ENCODE data around the gene HCN1. TPM values are rescaled to one million over a fixed set of nuclear protein-coding genes. Genes with fewer than 3 reads are reported as not detected.

HCN1 gene
- total RNA-seq, 2 experiments from 2014 or later, result not detected

DNA sequence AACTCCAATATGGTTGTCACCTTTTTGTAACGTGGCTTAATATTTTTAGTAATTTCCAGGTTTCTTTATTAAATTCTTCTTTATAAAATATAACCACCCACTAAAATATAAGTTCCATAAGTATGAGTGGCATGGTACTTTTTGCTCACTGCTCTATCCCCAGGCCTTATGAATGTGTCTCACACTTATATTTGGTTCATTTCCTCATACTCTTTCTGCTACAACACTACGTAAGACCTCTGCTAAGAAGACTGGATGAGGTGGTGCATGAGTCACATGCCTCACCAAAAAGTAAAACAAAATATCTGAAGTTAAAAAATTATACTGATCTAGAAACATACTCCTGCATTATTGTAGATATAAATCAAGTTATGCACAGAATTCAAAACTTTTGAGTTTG, 400.9 kb downstream of the HCN1 start:
- intact Hi-C loops (cut with micrococcal nuclease), result no loop called here
- Mint-ChIP-seq H3K4me1 (ENCODE audit: low read depth) (no peaks in the 10 kb centered on the region), H3K27me3 (no peaks in the 10 kb centered on the region), H3K27ac (no peak overlapping the region), H3K36me3 (no peaks in the 10 kb centered on the region), H3K4me3 (no peak overlapping the region), H3K9me3 (peaks cover 9% of the 10 kb centered on the region)
- CTCF ChIA-PET, result no interaction called here
- DNase-seq, result no peak
- POLR2A ChIA-PET, result no interaction called here

DNA sequence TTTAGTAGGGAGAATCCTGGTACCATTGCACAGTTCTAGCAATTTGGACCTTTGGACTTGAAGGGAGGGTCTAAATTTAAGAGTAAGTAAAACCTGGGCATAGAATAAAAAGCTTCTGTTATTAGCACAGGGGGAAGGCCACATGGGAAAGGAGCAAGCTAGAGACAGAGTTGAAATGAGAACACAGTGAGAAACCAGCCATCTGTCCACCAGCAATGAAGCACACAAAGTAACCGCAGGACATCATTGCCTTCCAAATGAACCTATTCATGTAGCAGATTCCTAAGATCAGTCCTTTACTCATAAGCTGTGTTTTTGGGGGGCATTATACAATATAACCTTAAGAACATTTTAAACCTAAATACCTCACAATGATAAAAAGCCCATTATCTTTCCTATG, 407.4 kb downstream of the HCN1 start:
- H3K4me1 Mint-ChIP-seq (ENCODE audit: low read depth), result no peaks in the 10 kb centered on the region
- no peak overlapping the region for H3K4me3 Mint-ChIP-seq
- ChIA-PET CTCF (no interaction called here), POLR2A (no interaction called here)
- H3K27me3 Mint-ChIP-seq, result no peaks in the 10 kb centered on the region
- no peak overlapping the region for H3K27ac Mint-ChIP-seq
- DNase-seq, result no peak
- intact Hi-C loops (cut with micrococcal nuclease), result no loop called here
- H3K9me3 Mint-ChIP-seq, result peaks cover 18% of the 10 kb centered on the region
- no peaks in the 10 kb centered on the region for H3K36me3 Mint-ChIP-seq

DNA sequence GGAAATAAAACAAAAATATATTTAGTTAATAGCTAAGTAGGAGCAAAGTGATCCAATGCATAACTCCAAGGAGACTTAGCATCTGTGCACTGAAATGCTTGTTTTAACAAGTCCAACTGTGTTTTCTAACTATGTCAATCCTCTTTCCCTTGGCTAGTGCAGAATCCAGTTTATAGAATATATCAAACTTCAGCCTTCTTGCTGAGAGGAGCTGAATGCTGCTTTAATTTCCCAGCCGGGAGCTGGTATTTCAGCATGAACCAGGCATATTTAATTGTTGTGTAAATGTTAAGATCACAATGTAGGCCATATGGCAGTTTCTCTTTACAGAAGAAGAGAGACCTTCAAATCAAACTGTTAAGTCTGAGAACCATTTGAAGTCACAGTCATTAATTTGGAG, 411.7 kb downstream of the HCN1 start:
- Mint-ChIP-seq H3K4me3 (no peak overlapping the region), H3K9me3 (peaks cover 19% of the 10 kb centered on the region), H3K36me3 (no peaks in the 10 kb centered on the region), H3K27me3 (no peaks in the 10 kb centered on the region), H3K4me1 (ENCODE audit: low read depth) (no peaks in the 10 kb centered on the region), H3K27ac (no peak overlapping the region)
- DNase-seq, result no peak
- intact Hi-C loops (cut with micrococcal nuclease), result no loop called here
- CTCF ChIA-PET, result no interaction called here
- POLR2A ChIA-PET, result no interaction called here

DNA sequence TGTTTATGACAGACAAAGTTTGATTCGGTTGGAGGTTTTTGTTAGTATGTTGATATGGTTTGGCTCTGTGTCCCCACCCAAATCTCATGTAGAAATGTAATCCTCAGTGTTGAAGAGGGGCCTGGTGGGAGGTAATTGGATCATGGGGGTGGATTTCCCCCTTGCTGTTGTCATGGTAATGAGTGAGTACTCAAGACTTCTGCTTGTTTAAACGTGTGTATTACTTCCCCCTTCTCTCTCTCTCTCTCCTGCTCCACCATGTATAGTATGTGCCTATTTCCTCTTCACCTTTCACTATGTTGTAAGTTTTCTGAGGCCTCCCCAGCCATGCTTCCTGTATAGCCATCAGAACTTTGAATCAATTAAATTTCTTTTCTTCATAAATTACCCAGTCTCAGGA, 415.1 kb downstream of the HCN1 start:
- no peak overlapping the region for H3K4me3 Mint-ChIP-seq
- H3K9me3 Mint-ChIP-seq, result peaks cover 11% of the 10 kb centered on the region
- CTCF ChIA-PET, result no interaction called here
- POLR2A ChIA-PET, result no interaction called here
- no peak overlapping the region for H3K27ac Mint-ChIP-seq
- intact Hi-C loops (cut with micrococcal nuclease), result no loop called here
- H3K36me3 Mint-ChIP-seq, result no peaks in the 10 kb centered on the region
- no peaks in the 10 kb centered on the region for H3K4me1 Mint-ChIP-seq (ENCODE audit: low read depth)
- H3K27me3 Mint-ChIP-seq, result no peaks in the 10 kb centered on the region
- DNase-seq, result no peak

DNA sequence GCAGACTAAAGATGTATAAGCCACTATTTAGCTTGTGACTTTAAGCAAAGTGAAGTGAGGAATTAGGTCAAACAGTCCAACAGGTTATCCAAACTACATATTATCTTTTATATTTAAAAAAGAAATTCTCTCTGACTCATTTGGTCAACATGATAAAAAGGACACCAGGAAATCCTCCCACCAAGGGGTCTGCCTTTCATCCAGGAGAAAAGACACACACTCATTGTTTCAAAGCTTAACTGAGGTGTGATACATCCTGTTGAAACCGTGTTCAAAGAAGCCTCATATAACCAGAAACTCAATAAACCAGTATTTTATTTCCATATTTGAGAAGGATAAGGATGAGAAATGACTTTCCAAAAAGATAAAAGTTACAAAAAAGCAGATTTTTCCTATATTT, 417.1 kb downstream of the HCN1 start:
- DNase-seq, result no peak
- intact Hi-C loops (cut with micrococcal nuclease), result no loop called here
- no peaks in the 10 kb centered on the region for H3K4me1 Mint-ChIP-seq (ENCODE audit: low read depth)
- no peaks in the 10 kb centered on the region for H3K27me3 Mint-ChIP-seq
- H3K27ac Mint-ChIP-seq, result no peak overlapping the region
- ChIA-PET CTCF (no interaction called here), POLR2A (no interaction called here)
- no peak overlapping the region for H3K4me3 Mint-ChIP-seq
- no peaks in the 10 kb centered on the region for H3K36me3 Mint-ChIP-seq
- H3K9me3 Mint-ChIP-seq, result peaks cover 8% of the 10 kb centered on the region

DNA sequence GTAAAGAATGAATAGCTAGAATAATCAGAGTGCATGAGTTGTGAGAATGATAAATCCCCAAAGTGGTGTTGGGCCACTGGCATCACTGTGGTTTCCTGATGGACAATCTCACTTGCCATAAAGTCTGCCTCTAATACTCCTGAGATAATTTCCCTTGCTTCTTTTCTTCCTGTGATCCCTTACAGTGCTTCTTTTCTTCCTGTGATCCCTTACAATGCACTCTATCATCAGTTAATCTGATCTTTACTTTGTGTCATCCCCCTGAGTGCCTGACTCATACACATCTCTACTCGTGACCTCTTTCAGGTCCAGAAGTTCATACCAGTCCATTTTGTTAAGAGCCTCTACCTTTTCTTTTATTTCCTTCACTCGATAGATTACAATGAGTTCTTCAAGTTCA, 418.3 kb downstream of the HCN1 start:
- POLR2A ChIA-PET, result no interaction called here
- no peak for DNase-seq
- H3K36me3 Mint-ChIP-seq, result no peaks in the 10 kb centered on the region
- intact Hi-C loops (cut with micrococcal nuclease), result no loop called here
- H3K4me3 Mint-ChIP-seq, result no peak overlapping the region
- peaks cover 10% of the 10 kb centered on the region for H3K9me3 Mint-ChIP-seq
- H3K4me1 Mint-ChIP-seq (ENCODE audit: low read depth), result no peaks in the 10 kb centered on the region
- no peak overlapping the region for H3K27ac Mint-ChIP-seq
- CTCF ChIA-PET, result no interaction called here
- H3K27me3 Mint-ChIP-seq, result no peaks in the 10 kb centered on the region

DNA sequence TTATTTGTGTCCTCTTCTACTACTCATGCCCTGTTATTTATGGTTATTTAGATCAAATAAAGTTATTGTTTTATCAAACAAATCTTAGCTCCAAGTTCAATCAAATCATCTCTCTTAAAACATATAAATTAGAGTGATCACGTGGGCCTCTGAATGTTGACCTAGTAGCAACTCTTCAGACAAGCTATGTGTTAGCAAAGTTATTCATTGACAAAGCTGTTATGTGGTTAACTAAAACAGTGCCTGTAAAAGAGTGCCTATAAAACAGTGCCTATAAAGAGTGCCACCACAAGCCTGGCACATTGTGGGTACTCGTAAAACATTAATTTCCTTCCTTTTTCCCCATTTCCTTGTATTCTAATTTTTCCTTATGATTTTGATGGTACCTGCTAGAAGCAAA, 421.9 kb downstream of the HCN1 start:
- Mint-ChIP-seq H3K27me3 (no peaks in the 10 kb centered on the region), H3K36me3 (no peaks in the 10 kb centered on the region), H3K4me1 (ENCODE audit: low read depth) (no peaks in the 10 kb centered on the region), H3K27ac (no peak overlapping the region), H3K4me3 (no peak overlapping the region), H3K9me3 (peaks cover 5% of the 10 kb centered on the region)
- intact Hi-C loops (cut with micrococcal nuclease), result no loop called here
- ChIA-PET POLR2A (no interaction called here), CTCF (no interaction called here)
- no peak for DNase-seq

DNA sequence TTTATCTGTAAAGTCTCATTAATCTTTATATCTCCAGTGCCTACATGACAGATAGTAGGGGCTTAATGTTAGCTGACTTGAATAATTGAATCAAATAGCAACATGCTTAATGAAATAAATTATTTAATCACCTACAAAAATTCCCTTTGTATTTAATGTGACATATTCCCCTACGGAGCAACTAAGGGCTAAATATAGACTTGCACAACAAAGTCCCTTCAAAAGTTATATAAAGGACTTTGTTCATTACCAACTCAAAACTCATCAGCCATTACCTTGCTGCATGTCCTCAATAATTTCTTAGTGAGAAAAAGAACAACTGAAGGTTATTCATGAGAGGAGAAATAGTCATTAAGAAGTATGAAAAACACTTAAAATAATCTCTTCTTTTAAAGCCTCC, 424.6 kb downstream of the HCN1 start:
- no peaks in the 10 kb centered on the region for H3K4me1 Mint-ChIP-seq (ENCODE audit: low read depth)

DNA sequence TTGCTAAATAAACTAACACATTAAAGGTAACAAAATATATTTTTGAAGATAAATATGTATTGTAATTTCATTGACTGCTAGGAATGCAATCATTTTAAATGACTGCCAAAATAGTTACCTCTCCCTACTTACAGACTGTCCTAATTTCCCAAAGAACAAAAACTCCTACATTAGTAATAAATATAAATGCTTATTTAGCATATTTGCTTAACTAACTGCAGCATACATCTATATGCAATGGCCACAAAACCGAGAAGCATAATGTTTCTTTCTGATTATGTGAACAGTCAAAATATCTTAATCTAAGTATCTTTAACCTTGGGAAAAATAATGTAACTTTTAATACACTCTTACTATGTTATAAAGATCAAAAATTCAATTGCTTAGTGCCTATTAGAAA, 431.7 kb downstream of the HCN1 start:
- no peak for DNase-seq
- peaks cover 11% of the 10 kb centered on the region for H3K9me3 Mint-ChIP-seq
- ChIA-PET POLR2A (no interaction called here), CTCF (no interaction called here)
- H3K36me3 Mint-ChIP-seq, result no peaks in the 10 kb centered on the region
- H3K27ac Mint-ChIP-seq, result no peak overlapping the region
- H3K4me1 Mint-ChIP-seq (ENCODE audit: low read depth), result no peaks in the 10 kb centered on the region
- intact Hi-C loops (cut with micrococcal nuclease), result no loop called here
- no peak overlapping the region for H3K4me3 Mint-ChIP-seq
- no peaks in the 10 kb centered on the region for H3K27me3 Mint-ChIP-seq

More for the DNA sequence above, 424.6 kb downstream of the HCN1 start:
- peaks cover 5% of the 10 kb centered on the region for H3K9me3 Mint-ChIP-seq
- no peak overlapping the region for H3K4me3 Mint-ChIP-seq
- DNase-seq, result no peak
- H3K36me3 Mint-ChIP-seq, result no peaks in the 10 kb centered on the region
- POLR2A ChIA-PET, result no interaction called here
- H3K27me3 Mint-ChIP-seq, result no peaks in the 10 kb centered on the region
- intact Hi-C loops (cut with micrococcal nuclease), result no loop called here
- no peak overlapping the region for H3K27ac Mint-ChIP-seq
- CTCF ChIA-PET, result no interaction called here

DNA sequence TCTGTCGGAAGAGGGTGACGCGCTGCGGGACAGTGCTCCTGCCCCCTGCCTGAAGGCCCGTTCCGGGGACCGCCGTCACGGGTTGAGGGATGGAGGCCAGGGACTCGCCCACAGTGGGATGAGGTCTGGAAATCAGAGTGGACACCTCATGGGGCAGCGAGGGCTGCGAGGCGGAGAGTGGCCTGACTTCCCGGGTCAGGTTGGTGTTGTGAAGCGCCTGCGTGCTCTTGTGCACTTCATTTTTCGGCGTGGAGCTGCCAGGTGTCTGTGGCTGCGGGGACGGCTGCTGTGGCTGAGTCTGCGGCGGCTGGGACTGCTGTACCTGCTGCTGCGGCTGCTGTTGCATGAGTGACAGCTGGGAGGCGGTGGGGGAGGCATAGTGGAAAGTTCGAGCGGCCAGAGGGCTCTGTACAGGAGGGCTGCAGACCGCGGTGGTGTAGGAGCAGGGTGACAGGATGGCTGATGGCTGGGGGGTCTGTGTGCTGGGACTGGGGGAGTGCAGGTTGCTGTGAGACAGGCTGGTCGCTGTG, 434.1 kb downstream of the HCN1 start:
- H3K27ac Mint-ChIP-seq, result no peak overlapping the region
- POLR2A ChIA-PET, result no interaction called here
- CTCF ChIA-PET, result no interaction called here
- H3K36me3 Mint-ChIP-seq, result no peaks in the 10 kb centered on the region
- H3K27me3 Mint-ChIP-seq, result no peaks in the 10 kb centered on the region
- no peak for DNase-seq
- peaks cover 11% of the 10 kb centered on the region for H3K9me3 Mint-ChIP-seq
- H3K4me1 Mint-ChIP-seq (ENCODE audit: low read depth), result no peaks in the 10 kb centered on the region
- intact Hi-C loops (cut with micrococcal nuclease), result no loop called here
- no peak overlapping the region for H3K4me3 Mint-ChIP-seq

DNA sequence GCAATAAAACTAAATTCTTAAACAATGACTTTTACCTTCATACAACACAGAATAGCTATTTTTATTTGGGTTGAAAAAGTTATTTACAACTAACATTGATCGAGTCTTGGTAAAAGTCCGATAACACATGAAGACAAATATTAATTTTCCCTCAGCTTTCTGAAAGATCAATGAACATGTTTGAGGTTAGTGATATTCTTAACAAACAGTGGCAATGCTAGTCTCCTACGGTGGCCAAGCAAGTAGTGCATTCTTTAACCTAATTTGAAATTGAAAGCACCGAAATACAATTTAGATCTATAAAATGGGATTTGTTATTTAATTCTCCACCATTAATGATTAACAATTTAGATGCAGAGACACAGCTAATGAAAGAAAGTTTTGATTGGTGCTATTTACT, 435.1 kb downstream of the HCN1 start:
- no peak for DNase-seq
- H3K27ac Mint-ChIP-seq, result no peak overlapping the region
- no peaks in the 10 kb centered on the region for H3K36me3 Mint-ChIP-seq
- H3K4me1 Mint-ChIP-seq (ENCODE audit: low read depth), result no peaks in the 10 kb centered on the region
- CTCF ChIA-PET, result interaction anchor here (0.6 kb wide), 1 partner anchor 8 kb away, joined by 3 read pairs; no protein-coding TSS in a partner anchor
- no peak overlapping the region for H3K4me3 Mint-ChIP-seq
- intact Hi-C loops (cut with micrococcal nuclease), result no loop called here
- H3K27me3 Mint-ChIP-seq, result no peaks in the 10 kb centered on the region
- H3K9me3 Mint-ChIP-seq, result peaks cover 11% of the 10 kb centered on the region
- POLR2A ChIA-PET, result no interaction called here

DNA sequence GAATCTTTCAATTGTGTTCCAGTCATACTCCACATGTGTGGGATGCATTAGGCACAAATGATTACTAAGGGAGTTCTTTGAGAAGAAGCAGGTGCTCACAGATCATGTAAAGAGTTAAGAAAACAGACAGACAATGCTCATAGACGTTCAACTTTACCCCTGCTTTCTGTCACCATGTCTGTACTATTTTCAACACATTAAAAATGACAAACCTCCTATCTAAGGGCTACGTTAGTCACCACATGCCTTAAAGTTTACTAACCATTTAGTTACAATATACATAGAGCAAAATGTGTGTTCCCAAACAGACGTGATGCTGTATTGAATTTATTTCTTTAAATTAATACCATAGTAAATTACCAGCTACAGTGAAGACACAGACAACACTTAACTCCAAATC, 435.9 kb downstream of the HCN1 start:
- DNase-seq, result no peak
- H3K27me3 Mint-ChIP-seq, result no peaks in the 10 kb centered on the region
- intact Hi-C loops (cut with micrococcal nuclease), result no loop called here
- H3K4me1 Mint-ChIP-seq (ENCODE audit: low read depth), result no peaks in the 10 kb centered on the region
- no peak overlapping the region for H3K27ac Mint-ChIP-seq
- H3K9me3 Mint-ChIP-seq, result peaks cover 6% of the 10 kb centered on the region
- ChIA-PET POLR2A (no interaction called here), CTCF (no interaction called here)
- no peak overlapping the region for H3K4me3 Mint-ChIP-seq
- no peaks in the 10 kb centered on the region for H3K36me3 Mint-ChIP-seq

DNA sequence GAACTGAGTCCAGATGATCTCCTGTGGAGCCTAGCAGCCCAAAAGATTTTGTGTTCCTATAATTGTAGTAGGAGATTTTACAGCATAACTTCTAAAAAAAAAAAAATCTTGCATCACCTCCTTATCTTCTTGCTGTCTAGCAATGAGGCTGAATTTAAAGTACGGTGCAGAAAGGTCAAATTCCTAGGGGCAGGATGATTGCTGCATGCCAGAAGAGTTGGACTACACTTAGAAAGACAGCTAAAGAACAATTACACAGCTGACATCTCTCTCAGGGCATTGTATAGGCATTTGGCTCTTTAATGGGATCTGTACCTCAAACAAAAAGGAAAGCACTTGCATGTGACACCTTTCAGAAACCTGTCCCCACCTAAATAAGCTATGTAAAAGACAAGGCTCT, 443.2 kb downstream of the HCN1 start:
- ChIA-PET CTCF (interaction anchor here (0.7 kb wide), 1 partner anchor 8 kb away, joined by 3 read pairs; no protein-coding TSS in a partner anchor), POLR2A (no interaction called here)
- DNase-seq, result no peak
- peaks cover 18% of the 10 kb centered on the region for H3K9me3 Mint-ChIP-seq
- H3K27me3 Mint-ChIP-seq, result no peaks in the 10 kb centered on the region
- H3K27ac Mint-ChIP-seq, result no peak overlapping the region
- no peak overlapping the region for H3K4me3 Mint-ChIP-seq
- no peaks in the 10 kb centered on the region for H3K36me3 Mint-ChIP-seq
- no peaks in the 10 kb centered on the region for H3K4me1 Mint-ChIP-seq (ENCODE audit: low read depth)
- intact Hi-C loops (cut with micrococcal nuclease), result no loop called here

DNA sequence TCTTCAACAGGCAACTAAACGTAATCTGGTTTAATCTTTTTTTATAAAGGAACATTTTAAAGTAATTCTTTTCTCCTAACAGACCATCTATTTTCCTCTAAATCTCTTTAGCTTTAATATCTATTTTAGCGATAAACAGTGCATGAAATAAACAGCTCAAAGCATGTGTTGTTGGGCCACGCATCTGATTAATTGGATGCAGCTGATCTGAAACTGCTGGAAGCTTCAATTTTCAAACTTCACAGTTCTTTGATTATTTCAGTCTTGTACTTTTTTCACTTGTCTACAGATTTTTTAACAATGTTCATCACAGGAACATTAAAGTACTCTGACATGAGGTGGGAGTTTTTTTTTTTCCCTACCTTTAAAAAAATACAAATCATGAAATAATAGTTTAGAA, 443.6 kb downstream of the HCN1 start:
- peaks cover 18% of the 10 kb centered on the region for H3K9me3 Mint-ChIP-seq
- H3K4me3 Mint-ChIP-seq, result no peak overlapping the region
- H3K27me3 Mint-ChIP-seq, result no peaks in the 10 kb centered on the region
- no peaks in the 10 kb centered on the region for H3K36me3 Mint-ChIP-seq
- no peaks in the 10 kb centered on the region for H3K4me1 Mint-ChIP-seq (ENCODE audit: low read depth)
- no peak overlapping the region for H3K27ac Mint-ChIP-seq
- intact Hi-C loops (cut with micrococcal nuclease), result no loop called here
- ChIA-PET POLR2A (no interaction called here), CTCF (no interaction called here)
- no peak for DNase-seq
